HepG2 (cell line): ENCODE results near the gene SLC25A14. TPM values are rescaled to one million over a fixed set of nuclear protein-coding genes. Genes with fewer than 3 reads are reported as not detected.

Experiments used
- DMAP1 ChIP-seq: IDR thresholded peaks from 2 replicates; pipeline ENCODE4 v1.6.1; 2016
- DR1 ChIP-seq: sonication (generic); formaldehyde crosslinking; IDR thresholded peaks from 2 replicates; pipeline ENCODE4 v1.8.0; 2021; ENCODE audit warnings: mild to moderate bottlenecking, missing genetic modification reagents, inconsistent platforms
- KAT8 ChIP-seq: IDR thresholded peaks from 2 replicates; pipeline ENCODE4 v1.6.1; 2016; ENCODE audit warnings: missing genetic modification reagents, missing compliant biosample characterization
- MXI1 ChIP-seq: IDR thresholded peaks from 3 replicates; pipeline ENCODE4 v1.6.1; 2012; ENCODE audit warnings: low read depth, low read length, inconsistent platforms, borderline replicate concordance
- POLR2AphosphoS2 ChIP-seq: IDR thresholded peaks from 2 replicates; pipeline ENCODE4 v1.6.1; 2011; ENCODE audit warnings: low read depth, low read length, improper control_type of control experiment
- RBFOX2 ChIP-seq: fragments of 200-400 bp; formaldehyde crosslinking; IDR thresholded peaks from 2 replicates; pipeline ENCODE4 v1.6.1; 2017; ENCODE audit warnings: low read depth, mild to moderate bottlenecking, low read length
- RBM39 ChIP-seq: fragments of 200-400 bp; formaldehyde crosslinking; IDR thresholded peaks from one replicate; pipeline ENCODE4 v1.6.1; 2018; ENCODE audit warnings: antibody characterized with exemption, mild to moderate bottlenecking, low read depth, low read length; ENCODE audit not compliant: poor library complexity, severe bottlenecking
- SCMH1 ChIP-seq: sonication (generic); formaldehyde crosslinking; IDR thresholded peaks from 2 replicates; pipeline ENCODE4 v1.9.0; 2021; ENCODE audit warnings: missing genetic modification reagents, mild to moderate bottlenecking, borderline replicate concordance
- UBTF ChIP-seq: sonication (generic); formaldehyde crosslinking; IDR thresholded peaks from 2 replicates; pipeline ENCODE4 v1.4.0; 2020; ENCODE audit warnings: mild to moderate bottlenecking, missing genetic modification reagents
- ZNF33A ChIP-seq: sonication (generic); formaldehyde crosslinking; IDR thresholded peaks from 2 replicates; pipeline ENCODE4 v1.5.1; 2020; ENCODE audit warnings: missing genetic modification reagents, mild to moderate bottlenecking, moderate library complexity, borderline replicate concordance
- ZNF496 ChIP-seq: sonication (generic); formaldehyde crosslinking; IDR thresholded peaks from 2 replicates; pipeline ENCODE4 v1.8.1; 2023; ENCODE audit warnings: mild to moderate bottlenecking, moderate library complexity, missing genetic modification reagents; ENCODE audit not compliant: insufficient replicate concordance
- ZNF710 ChIP-seq: sonication (generic); formaldehyde crosslinking; IDR thresholded peaks from 2 replicates; pipeline ENCODE4 v1.5.0; 2020; ENCODE audit warnings: mild to moderate bottlenecking, missing genetic modification reagents, borderline replicate concordance
- ZNF784 ChIP-seq: sonication (generic); formaldehyde crosslinking; IDR thresholded peaks from 2 replicates; pipeline ENCODE4 v1.5.1; 2020; ENCODE audit warnings: missing genetic modification reagents, mild to moderate bottlenecking, borderline replicate concordance
- polyA plus RNA-seq, 8 experiments: library from polyadenylated mRNA; depleted of rRNA in 3 of 8; stranded (reverse) in 7 of 8; unstranded in 1 of 8; fragments of >200 nt; fragmentation: Illumina TruSeq in 4 of 8; extraction: Trizol in 4 of 8; gene quantifications; 2 replicates each; pipeline versions ENCODE4 v1.2.1 to v1.2.3, GENCODE V29; 2011 to 2016; ENCODE audit warnings: low read depth in 4 of 8, missing spikeins in 1 of 8, mixed read lengths in 1 of 8; ENCODE audit not compliant: insufficient read depth in 1 of 8
- total RNA-seq, 5 experiments: library from RNA; depleted of rRNA; stranded (reverse); fragments of >200 nt; fragmentation: Illumina TruSeq; extraction: Trizol; gene quantifications; 2 replicates each; pipeline ENCODE4 v1.2.3, GENCODE V29; 2016; ENCODE audit warnings: low read depth in 1 of 5
- TF ChIP-seq, protein P1 (sequence below): sonication (generic); formaldehyde crosslinking; IDR thresholded peaks from 2 replicates; pipeline ENCODE4 v1.4.0; 2020; ENCODE audit warnings: missing genetic modification reagents, mild to moderate bottlenecking, borderline replicate concordance
- TF ChIP-seq, protein P2 (sequence below): sonication (generic); formaldehyde crosslinking; IDR thresholded peaks from 2 replicates; pipeline ENCODE4 v1.8.0; 2022; ENCODE audit warnings: missing genetic modification reagents, mild to moderate bottlenecking, moderate library complexity, borderline replicate concordance

The SLC25A14 gene
- total and polyA plus RNA-seq, 2 of the 13 experiments (the other 11 are each of a cell fraction or from before 2014, with no cell fraction given): 14.0 to 15.6 TPM

DNA sequence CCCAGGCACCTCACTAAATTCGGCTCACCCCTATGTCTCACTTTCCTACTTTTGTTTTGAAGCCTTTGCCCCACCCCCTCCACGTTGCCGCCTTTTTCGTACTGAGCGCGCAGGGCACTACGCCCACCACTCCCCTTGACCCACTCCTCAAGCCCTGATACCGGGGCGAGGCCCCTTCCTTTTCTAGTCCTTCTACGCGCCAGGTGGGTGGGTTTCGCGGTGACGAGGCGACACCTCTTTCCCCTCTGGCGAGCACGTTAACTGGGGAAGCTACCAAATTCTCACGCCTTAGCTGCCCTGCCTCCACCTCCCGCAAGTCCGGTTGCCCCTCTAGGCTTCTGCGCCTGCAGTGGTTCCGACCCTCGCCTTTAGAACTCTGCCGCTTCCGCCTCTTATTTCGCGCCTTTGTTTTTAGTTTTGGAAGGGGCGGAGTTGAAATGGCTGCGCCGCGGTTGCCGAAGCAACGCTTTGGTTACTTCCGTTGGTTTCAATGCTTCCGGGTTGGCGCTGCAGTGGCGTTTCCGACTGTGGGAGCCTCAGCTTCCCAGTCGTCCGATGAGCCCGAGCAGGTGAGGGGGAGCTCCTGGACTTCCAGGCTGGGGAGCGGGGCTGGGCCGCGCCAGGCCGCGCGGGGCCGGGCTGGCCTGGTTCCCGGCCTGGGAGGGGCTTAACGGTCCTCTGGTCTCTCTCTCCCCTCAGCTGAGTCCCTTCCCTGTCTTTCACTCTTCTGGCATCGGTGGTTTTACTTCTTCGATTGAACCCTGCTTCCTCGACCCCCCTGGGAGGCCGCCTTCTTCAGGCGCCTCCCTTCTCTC is at the start of gene SLC25A14 (continued):
- TF ChIP-seq ZNF784 (CRISPR knock-in tag) (no peak), RBM39 (no peak), RBFOX2 (peak; percentile 71), ZNF33A (no peak), POLR2AphosphoS2 (no peak), DMAP1 (CRISPR knock-in tag) (0 out of 2 replicates have a peak, but pooled peaks have one; percentile 31), DR1 (CRISPR knock-in tag) (0 out of 2 replicates have a peak, but pooled peaks have one; percentile 37), MXI1 (peak; percentile 88; the same call in 2 of the 3 replicates), ZNF496 (no peak), SCMH1 (no peak), UBTF (CRISPR knock-in tag) (peak; percentile 75; the same call in 1 of the 2 replicates), KAT8 (peak; percentile 90), ZNF710 (CRISPR knock-in tag) (no peak)
- TF ChIP-seq, protein P1, sequence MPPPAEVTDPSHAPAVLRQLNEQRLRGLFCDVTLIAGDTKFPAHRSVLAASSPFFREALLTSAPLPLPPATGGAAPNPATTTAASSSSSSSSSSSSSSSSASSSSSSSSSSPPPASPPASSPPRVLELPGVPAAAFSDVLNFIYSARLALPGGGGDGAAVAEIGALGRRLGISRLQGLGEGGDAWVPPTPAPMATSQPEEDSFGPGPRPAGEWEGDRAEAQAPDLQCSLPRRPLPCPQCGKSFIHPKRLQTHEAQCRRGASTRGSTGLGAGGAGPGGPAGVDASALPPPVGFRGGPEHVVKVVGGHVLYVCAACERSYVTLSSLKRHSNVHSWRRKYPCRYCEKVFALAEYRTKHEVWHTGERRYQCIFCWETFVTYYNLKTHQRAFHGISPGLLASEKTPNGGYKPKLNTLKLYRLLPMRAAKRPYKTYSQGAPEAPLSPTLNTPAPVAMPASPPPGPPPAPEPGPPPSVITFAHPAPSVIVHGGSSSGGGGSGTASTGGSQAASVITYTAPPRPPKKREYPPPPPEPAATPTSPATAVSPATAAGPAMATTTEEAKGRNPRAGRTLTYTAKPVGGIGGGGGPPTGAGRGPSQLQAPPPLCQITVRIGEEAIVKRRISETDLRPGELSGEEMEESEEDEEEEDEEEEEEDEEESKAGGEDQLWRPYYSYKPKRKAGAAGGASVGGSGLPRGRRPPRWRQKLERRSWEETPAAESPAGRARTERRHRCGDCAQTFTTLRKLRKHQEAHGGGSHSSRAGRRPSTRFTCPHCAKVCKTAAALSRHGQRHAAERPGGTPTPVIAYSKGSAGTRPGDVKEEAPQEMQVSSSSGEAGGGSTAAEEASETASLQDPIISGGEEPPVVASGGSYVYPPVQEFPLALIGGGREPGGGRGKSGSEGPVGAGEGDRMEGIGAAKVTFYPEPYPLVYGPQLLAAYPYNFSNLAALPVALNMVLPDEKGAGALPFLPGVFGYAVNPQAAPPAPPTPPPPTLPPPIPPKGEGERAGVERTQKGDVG: no peak
- TF ChIP-seq, protein P2, sequence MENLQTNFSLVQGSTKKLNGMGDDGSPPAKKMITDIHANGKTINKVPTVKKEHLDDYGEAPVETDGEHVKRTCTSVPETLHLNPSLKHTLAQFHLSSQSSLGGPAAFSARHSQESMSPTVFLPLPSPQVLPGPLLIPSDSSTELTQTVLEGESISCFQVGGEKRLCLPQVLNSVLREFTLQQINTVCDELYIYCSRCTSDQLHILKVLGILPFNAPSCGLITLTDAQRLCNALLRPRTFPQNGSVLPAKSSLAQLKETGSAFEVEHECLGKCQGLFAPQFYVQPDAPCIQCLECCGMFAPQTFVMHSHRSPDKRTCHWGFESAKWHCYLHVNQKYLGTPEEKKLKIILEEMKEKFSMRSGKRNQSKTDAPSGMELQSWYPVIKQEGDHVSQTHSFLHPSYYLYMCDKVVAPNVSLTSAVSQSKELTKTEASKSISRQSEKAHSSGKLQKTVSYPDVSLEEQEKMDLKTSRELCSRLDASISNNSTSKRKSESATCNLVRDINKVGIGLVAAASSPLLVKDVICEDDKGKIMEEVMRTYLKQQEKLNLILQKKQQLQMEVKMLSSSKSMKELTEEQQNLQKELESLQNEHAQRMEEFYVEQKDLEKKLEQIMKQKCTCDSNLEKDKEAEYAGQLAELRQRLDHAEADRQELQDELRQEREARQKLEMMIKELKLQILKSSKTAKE (CRISPR knock-in tag): no peak
